Activated CD8-positive, alpha-beta memory T cell treated with anti-CD3 and anti-CD28 coated beads, Interleukin-2, amount 50 U/mL, for 1 hour (primary cell): ENCODE measurements around the gene CHPF2.

Experiments
- DNase-seq: peaks from one replicate; pipeline ENCODE4 v3.0.0-alpha.2; 2020; ENCODE audit errors: extremely low read depth

The CHPF2 gene

DNA sequence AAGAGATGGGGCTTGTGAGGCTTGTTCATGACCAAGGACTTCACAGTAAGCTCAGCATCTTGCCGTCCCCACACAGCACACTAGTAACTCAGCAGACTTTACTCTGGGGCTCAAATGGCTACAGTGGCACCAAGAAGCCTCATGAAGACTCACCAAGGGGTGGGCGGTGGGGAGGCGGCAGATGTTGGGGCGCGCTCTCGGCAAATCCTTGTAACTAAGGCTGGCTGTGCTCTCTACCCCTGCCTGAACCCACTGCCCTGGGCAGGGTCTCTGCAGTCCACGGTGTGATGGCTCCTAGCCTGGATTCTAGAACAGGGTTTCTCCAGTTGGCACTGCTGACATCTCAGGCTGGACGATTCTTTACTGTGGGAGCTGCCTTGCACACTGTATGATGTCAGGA, 28.6 kb downstream of the CHPF2 start:
- no peak for DNase-seq

- DNase-seq: no peak
Observed at GRCh38 chr7:151261529-151261928, 29.2 kb downstream of the CHPF2 start.

DNA sequence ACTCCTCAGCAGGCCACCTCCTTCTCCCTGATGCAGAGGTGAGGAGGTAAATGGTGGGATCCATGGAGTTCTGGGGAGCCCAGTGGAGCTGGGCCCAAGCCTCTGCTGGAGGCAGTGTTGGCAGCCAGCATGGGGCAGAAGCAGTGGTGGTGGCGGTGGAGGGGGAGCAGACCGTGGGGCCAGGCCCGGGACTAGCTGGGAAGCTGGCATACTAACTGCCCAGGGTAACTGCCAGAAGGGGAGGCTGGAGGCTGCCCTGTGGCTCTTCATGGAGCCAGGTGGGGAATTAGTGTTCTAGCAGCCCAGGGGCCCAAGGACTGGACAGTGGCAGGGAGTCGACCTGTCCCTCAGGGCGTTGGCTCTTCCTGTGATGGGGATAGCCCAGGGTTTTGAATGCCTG, 32.3 kb downstream of the CHPF2 start:
- DNase-seq: no peak

- DNase-seq: no peak
Observed at GRCh38 chr7:151265351-151265931, 33.2 kb downstream of the CHPF2 start.

GRCh38 chr7:151269511-151269910, 37.2 kb downstream of the CHPF2 start:
- no peak for DNase-seq

DNA sequence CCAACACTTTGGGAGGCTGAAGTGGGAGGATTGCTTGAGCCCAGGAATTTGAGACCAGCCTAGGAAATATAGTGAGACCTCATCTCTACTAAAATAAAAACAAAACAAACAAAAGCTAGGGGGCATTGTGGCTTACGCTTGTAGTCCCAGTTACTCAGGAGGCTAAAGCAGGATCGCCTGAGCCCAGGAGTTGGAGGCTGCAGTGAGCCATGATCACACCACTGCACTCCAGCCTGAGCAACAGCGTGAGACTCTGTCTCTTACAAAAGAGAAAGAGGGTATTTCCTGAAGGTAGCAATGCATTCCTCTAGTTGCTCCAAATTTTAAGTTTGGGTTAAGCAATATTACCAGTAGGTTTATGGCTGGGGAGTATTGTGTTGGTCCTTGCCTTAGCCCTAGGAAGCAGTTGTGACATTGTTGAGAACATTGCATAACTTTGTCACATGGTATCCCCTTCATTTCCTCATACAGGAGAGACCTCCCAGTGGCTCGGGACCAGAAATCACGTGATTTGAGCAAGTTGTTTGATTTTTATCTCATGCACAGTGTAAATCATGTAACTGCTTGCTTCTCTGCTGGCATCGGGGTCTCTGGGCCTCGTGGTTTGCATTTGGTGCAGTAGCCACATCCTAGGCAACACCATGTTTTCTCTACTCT, 39.5 kb downstream of the CHPF2 start:
- DNase-seq: no peak

DNA sequence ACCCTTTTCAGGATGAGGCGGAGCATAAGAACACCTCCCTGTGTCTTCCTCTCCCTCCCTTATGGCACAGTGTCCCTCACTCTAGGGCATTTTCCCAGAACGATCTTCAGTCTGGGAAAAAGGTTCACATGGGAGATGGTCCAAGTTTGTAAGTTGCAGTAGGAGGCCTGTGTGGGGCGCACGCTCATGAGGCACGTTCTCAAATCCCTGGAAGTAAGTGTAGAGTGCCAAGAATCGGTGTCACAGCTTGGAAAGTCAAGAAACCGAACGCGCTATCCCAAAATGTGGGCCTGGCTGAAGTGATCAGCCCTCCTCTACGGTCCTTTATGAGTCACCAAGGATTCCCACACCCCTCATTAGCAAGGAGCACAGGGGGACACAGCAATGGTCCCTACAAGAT, 40.1 kb downstream of the CHPF2 start:
- no peak for DNase-seq

DNA sequence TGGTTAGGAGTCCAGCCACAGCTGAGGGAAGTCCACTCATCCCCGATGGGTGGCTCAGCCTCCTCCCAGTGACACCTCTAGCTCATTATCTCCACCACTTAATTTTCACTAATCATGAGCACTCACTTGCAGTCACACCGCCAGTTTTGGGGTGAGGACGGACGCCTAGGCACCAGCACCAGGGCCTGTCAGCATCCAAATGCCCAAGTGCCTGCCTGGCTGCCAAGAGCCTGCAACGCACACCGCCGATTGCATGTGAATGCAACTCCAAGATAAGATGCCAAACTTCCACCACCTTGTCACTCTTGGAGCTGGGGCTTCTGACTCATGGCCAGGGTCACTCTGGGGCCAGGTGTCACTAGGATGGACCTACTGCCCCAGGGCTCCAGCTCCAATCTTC, 40.6 kb downstream of the CHPF2 start:
- DNase-seq: no peak

GRCh38 chr7:151273651-151274390, 41.5 kb downstream of the CHPF2 start:
- no peak for DNase-seq

- no peak for DNase-seq
Observed at GRCh38 chr7:151274396-151274795, 42.1 kb downstream of the CHPF2 start.

DNA sequence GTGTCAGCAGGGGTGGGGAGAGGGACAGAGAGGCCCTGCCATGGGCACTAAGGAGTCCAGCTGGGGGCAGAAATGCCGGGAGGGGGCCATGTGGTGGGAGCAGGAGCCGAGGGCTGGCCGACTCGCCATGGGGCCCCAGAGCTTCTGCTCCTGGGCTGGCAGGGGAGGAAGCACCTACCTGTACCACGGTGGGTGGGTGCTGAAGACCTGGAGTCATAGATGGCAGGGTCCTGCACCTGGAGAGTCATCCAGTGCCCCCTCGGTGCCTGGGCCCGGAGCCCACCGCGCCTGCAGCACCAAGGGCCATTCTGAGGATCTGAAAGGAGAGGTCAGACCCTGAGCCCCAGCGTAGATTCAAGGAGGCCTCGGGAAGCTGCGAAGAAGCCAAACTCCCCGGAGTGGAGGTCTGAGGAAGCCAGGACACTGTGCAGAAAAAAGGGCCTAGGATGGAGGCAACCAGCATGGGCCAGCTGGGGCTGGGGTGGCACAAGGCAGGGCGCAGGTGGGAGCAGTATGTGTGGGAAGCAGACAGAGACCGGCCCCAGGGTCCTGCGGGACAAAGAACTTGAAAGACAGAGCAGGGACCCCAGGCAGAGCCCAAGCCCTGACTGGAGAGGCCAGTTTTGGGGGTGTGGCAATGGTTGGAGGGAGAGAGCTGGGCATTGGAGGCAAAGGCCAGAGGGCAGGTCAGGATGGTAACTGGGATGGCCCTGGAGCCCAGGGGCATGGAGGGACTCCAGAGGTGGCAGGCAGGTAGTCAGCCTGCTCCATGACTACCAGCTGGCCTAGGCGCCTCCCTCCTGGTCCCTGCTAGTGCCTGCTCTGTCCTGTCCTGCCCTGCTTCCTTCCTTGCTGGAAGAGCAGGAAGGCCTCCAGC, 42.9 kb downstream of the CHPF2 start:
- DNase-seq: no peak

DNA sequence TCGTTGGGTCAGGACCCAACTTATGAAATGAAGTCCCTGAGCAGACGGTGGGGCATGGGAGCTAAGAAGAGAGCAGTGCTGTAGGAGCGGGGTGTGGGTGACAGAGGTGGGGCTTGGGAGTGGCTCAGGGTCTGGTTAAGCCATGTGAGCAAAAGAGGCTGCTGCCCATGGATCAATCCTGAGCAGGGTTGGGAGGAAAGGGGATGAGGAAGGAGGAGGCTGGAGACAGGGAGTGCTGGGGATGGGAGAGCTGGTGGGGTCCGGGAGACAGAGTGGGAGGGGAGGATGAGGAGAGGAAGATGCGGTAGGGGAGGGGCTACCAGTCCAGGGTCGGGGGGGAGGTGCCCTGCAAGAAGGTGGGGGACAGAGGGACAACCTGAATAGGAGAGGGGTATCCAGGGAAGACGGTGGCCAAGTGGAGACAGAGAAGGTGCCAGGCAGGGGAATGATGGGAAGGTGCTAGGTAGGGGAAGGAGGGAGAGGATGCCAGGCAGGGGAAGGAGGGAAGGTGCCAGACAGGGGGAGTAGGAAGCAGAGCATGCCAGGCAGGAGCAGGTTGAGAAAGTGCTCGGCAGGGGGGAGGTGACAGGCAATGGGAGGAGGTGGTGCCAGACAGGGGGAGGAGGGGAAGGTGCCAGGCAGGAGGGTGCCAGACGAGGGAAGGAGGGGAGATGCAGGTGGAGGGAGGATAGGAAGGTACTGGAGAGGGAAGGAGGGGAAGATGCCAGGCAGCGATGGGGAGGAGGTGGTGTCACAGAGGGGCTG, 43.7 kb downstream of the CHPF2 start:
- no peak for DNase-seq

GRCh38 chr7:151276666-151277590, 44.6 kb downstream of the CHPF2 start:
- no peak for DNase-seq

DNA sequence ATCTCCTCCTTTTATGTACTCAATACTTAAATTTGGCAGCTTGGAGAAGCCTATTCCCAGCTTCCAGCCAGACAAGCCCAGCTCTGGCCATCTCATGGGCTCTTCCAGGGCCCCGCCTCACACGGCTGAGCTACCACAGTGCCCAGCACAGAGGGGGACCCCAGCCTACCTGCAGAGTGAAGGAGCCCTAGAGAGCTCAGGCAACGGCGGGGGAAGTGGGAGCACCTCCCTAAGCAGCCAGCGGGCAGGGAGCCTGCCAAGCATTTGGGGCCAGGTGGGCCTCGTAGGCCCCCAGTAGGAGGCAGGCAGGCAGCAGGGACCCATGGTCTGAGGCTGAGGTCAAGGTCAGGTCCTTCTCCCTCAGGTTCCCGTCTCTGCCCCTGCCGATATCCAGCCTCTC, 45.3 kb downstream of the CHPF2 start:
- DNase-seq: no peak

- DNase-seq: no peak
Observed at GRCh38 chr7:151278949-151279348, 46.7 kb downstream of the CHPF2 start.

DNA sequence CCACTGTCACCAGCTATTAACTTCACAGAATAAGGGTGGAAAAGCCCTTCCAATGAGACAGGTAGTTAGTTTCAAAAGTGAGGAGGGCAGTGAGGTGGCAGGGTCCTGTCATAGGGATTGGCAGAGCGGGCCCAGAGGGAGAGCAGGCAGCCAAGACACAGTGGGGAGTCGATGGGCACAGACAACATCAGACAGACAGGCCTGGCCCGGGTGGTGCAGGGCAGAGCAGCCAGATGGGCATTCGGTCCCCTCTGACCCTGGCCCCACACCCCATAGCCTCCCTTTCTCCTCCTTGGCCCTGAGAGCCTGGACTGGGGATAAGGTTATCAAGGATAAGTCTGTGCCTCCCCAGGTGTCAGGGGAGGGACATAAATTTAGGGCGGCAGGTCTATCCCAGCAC, 47.6 kb downstream of the CHPF2 start:
- DNase-seq: no peak

DNA sequence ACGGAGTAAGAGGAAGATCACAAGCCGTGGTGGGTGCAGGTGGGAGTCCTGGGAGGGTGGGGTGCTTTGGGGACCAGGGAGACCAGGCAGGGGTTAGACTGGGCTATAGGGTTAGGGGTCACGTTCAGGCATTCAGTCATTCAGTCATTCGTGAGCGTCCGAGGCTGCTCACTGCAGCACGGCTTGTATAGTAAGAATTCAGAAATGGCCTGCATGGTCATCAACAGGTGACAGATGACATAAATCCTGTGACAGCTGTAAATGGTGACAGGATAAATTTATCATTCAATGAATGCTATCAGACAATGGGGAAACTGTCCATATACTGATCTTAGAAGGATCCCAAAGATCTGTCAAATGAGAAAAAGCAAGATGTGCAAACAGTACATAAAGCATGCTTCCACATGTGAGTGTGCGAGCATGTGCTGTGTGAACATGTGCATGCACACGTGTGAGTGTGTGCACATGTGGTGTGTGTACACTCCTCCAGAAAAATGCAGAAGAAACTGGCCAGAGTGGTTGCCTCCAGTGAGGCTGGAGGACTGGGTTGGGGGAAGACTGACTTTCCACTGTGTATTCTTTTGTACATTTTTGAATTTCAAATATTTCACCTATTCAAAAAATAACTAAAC, 48.2 kb downstream of the CHPF2 start:
- no peak for DNase-seq

DNA sequence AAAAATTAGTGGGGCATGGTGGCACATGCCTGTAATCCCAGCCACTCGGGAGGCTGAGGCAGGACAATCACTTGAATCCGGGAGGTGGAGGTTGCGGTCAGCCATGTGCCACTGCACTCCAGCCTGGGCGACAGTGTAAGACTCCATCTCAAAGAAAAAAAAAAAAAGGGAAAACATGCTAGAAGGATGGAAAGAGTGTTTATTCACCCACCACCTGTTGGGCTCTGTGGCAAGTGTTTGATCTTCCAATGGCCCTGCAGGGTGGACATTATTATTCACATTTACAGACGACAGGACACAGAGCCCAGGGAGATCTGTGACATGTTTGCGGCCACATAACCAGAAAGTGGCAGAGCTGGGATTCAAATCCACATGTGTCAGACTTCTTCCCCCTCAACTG, 49.4 kb downstream of the CHPF2 start:
- no peak for DNase-seq

GRCh38 chr7:151282111-151282510, 49.8 kb downstream of the CHPF2 start:
- no peak for DNase-seq

GRCh38 chr7:151283302-151283701, 51.0 kb downstream of the CHPF2 start:
- DNase-seq: no peak
